Measurements from ENCODE around the gene EXOC4.

DNA sequence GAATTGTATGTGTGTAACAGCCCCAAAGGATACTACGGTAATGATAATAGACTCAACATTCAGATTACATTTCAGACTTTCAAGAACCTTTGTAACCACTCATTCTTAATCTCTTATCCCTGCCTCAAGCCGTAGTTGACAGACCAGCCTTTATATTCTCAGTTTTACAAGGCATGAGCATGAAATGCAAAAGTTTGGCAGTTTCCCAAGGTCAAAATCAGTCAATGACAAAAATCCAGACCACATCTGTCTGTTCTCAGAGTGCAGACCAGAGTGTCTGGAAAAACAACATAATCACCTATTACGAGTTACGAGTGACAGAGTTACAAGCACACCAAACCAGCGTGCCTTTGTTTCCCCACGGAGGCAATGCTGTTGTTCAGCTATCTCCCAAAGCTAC lies 695.7 kb downstream of the EXOC4 start:
- TF ChIP-seq CTCF (IDR thresholded peaks at IDR 0.05) (no peak), POLR2AphosphoS5 (IDR thresholded peaks at IDR 0.05) (no peak), POLR2A (IDR thresholded peaks at IDR 0.05) (no peak)
